HG03045 (cell line): ENCODE results near the gene TMC1.
"Not testable (repeated sequence)": the region's sequence is repeated elsewhere in the genome, so short reads cannot be mapped to it uniquely, and the experiment has no call there.

ENCODE experiments used
- ATAC-seq: cut with Tn5 transposase; IDR thresholded peaks from one replicate; pipeline ENCODE4 v1.9.1; 2021; ENCODE audit warnings: mild to moderate bottlenecking, moderate library complexity; ENCODE audit not compliant: unreplicated experiment

Gene TMC1

DNA sequence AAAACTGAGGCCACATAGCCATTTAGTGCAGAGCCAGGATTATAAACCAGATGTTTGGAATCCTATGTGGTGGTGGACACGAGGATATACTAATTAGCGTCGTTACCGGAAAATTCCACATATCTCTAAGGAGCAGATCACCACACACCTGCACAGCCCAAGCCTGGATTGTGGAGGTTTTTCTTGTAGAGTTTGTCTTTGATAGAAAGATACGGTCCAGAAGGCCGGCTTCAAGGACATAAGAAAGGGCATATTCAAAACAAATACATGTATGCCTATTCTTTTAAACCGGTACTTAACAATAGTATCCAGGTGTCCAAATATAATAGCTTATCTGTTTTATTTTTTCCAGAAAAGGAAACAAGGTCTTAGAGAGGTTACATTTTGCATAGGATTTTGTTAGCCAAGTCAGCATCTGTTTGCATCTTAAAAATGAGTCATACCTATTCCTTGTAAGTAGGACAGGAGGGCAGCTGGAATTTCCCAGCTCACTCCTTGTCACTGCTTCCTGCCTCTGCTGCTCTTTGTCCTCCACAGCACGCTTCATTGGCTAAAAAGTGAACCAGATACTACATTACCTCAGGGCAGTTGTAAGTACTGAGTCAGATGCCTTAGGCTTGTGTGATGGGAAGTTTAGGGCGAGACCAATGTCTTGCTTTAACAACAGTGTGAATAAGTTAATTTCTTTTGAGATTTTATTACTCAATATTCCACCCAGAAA is 3.6 kb downstream of the TMC1 start:
- ATAC-seq: peak; percentile 54

DNA sequence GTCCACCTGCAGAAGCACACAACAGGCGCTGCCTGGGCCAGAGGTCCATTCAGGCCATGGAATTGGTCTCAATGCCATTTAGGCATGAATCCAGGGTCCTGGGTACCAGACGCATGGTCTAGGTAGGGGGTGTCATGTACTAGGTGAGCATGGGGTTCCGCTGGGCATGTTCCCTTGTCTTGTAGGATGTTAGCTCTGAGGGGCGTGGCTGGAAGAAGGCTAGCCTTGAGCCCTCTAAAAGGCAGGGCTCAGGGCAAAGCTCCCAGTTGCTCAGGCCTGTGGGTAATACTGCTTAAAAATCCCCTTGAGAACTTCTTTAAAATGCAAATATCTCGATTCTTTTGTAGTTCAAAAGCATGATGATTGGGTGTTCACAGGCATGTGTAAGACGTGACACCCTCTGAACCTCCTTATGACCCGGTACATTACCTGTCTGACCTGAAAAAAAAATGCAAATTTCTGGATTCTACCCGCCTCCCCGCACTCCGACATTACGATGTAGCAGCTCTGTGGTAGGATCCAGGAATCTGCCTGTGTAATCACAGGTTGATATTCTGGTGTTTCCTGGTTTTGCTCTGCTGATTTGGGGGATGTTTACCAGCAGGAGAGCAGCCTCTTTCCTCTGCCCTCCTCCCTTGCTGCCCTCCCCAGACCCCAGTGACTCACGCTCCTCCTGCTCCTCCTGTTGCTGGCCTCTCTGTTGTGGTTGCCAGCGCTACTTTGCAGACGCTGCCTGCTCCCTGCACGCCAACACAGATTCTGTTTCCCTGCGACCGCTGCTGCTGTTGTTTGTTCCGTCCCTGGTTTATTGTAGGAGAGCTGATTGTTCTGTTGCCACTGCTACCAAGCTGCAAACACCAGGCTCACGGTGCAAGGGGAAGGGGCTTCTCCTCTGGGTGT is 5.7 kb downstream of the TMC1 start:
- ATAC-seq: peak; percentile 77

DNA sequence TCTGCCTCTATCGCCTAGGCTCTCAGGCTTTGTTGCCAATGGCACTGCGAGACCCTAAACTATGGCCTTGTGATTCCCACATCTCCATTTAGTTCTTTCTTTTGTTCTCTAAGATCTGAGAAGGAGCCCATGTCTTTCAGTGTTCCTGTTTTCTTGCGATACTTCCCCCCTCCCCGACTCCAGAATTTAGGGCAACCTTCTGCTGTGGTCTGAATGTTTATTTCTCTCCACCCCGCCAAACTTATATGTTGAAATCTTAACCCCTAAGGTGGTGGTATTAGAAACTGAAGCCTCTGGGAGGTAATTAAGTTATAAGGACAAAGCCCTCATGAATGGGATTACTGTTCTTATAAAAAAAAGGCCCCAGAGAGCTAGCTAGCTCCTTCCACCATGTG is 6.4 kb downstream of the TMC1 start:
- ATAC-seq: no peak

DNA sequence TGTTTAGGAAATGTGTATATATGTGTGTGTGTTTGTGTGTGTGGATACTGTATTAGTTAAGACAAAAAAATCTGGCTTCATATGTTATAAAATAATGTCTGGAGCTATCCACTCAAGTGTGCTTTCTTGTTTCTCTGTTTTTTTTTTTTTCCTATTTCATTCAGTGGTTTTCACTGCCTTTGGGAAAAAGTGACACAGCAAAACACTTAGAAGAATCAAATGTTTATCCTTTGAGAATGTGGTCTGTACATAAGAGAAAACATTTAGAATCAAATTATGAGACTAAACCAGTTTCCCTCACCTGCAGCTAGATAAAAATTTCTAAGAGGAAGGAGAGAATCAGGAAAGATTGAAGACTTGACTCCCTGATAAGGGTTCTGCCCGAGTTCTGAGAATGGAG is 8.1 kb downstream of the TMC1 start:
- ATAC-seq: no peak

DNA sequence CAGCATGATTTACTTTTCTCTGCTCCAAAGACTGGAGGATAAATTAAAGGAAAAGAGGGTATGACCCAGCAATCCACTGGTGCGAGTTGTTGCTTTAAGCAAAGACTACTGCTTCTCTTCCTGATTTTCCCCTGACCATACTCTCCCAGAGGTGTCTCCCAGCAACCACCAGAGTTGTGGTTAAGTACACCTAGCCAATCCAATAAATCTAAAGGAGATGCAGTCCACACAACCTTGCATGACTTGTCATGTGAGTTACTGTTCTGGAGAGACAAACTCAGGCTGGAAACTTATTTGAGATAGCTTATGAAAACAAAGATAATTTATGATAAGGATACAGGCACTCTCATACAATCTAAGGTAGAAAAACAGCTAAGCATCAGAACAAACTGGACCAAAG is 11.9 kb downstream of the TMC1 start:
- no peak for ATAC-seq

DNA sequence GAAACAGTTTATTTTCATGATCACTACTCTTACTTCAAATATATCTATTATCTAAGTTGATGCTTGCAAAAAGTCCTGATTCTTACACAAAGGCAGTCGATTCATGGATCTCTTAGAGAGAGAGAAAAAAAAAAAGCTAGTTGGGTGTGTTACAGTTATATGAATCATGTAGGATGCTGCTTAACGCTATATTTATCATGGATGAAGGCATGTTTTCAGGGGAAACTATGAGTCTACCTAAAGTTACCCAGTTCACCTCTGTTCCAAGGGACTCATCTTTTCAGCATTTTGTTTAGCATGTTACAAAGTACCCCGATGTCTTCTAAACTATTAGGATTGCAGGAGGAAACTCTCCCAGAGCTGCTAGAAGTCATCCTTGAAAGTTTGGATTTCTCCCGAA is 13.5 kb downstream of the TMC1 start:
- no peak for ATAC-seq

DNA sequence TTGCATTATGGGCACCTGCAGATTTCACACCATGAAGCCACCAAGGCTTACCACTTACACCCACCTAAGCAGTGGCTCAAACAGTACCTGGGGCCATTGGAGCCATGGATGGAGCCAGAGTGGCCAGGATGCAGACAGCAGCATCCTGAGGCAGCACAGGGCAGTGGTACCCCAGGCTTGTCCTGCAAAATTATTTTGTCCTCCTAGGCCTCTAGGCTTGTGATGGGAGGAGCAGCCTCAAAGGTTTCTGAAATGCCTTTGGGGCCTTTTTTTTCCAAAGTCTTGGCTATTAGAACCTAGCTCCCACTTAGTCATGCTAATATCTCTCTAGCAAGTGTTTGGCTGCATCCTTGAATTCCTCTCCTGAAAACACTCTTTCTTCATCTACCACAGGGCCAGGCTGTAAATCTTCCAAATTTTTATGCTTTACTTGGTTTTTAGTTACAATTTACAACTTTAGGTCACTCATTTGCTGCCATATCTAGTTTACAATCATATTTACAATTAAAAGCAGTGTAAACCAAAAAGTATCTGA is 15.7 kb downstream of the TMC1 start:
- ATAC-seq: no peak

DNA sequence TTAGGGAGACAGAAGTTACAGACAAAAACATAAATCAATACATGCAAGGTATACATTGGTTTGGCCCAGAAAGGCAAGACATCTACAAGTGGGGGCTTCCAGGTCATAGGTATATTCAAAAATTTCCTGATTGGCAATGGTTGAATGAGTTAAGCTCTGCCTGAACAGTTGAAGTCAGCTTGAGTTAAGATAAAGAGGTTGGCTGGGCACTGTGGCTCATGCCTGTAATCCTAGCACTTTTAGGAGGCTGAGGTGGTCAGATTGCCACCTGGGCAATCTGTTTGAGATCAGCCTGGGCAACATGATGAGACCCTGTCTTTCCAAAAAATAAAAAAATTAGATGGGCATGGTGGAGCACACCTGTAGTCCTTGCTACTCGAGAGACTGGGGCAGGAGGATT is 16.3 kb downstream of the TMC1 start:
- ATAC-seq: no peak

DNA sequence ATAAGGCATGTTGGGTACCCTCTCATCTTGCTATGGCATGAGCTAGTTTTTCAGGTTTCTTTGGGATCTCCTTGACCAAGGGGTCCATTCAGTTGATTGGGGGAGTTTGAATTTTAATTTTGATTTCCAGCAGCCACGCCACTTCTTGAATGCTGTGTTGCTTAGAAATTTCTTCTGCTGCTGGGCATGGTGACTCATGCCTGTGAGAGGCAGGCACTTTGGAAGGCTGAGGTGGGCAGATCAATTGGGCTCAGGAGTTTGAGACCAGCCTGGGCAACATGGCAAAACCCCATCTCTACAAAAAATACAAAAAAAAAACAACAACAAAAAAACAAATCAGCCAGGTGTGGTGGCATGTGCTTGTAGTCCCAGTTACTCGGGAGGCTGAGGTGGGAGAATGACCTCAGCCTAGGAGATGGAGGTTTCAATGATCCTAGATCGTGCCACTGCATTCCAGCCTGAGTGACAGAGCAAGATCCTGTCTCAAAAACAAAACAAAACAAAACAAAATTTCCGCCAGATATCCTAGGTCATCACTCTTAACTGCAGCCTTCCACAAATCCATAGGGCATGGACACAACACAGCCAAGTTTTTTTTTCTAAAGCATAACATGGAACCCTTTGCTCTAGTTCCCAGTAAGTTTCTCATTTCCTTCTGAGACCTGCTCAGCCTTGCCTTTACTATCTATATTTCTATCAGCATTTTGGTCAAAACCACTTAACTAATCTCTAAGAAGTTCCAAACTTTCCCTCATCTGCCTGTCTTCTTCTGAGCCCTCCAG is 17.7 kb downstream of the TMC1 start:
- no peak for ATAC-seq

DNA sequence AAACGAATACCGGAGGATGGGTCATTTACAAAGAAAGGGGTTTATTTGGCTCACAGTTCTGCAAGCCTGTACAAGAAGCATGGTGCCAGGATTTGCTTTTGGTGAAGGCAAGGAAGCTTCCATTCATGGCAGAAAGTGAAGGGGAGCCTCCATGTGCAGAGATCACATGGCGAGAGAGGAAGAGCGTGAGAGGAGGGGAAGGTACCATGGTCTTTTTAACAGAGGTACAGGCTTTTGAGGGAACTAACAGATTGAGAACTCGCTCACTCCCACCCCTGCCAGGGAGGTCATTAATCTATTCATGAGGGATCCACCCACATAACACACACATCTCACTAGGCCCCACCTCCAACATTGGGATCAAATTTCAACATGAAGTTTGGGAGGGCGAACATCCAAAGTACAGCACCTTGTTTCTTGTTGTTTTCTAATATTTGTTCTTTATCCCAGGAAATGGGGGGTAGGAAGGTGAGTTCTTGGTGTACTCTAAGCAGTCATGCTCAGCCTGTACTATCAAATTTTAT is 18.5 kb downstream of the TMC1 start:
- ATAC-seq: no peak

DNA sequence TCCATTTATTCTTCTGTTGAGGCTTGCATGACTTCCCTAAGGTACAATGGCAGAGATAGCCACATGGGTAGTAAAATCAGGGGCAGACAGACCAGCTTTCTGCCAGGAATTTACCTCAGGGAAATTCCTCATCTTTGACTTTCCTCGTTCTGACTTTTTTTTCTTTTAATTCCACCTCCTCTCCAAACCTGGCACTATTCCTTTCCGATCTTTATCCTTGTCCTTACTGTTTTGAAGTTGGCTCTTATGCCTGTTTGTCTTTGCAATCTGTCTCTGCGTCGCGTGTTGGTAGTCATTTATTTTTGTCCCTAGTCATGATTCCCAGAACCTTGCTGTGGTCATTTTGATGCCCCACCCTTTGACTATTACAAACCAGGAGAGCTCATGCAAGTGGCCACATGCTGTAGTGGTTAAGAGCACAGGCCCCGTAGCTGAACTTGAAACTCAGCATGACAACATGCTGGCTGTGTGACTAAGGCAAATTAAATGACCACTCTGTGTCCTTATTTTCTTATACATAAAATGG is 19.0 kb downstream of the TMC1 start:
- no peak for ATAC-seq

DNA sequence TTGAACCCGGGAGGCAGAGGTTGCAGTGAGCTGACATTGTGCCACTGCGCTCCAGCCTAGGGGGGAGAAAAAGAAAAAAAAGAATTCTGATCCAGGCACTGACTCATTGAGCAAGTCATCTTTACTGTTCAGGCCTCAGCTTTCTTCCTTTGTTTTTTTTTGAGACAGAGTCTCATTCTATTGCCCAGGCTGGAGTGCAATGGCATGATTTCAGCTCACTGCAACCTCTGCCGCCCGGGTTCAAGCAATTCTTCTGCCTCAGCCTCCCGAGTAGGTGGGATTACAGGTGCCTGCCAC is 21.1 kb downstream of the TMC1 start:
- ATAC-seq: not testable (repeated sequence)

DNA sequence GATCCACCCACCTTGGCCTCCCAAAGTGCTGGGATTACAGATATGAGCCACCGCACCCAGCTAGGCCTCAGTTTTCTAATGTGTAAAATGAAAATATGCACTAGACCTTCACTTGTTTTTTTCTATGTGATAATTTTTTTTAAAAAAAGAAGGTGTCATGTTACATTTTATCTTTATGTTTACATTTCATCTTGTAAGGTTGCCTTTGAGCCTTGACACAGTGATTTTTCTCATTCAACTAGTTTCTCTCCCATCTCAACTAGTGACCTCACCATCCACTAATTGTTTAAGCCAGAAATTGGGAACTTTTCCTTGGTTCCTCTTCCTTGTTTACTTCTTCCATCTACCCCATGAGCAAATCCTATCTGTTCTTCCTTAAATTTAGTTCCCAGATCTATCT is 21.5 kb downstream of the TMC1 start:
- ATAC-seq: no peak

DNA sequence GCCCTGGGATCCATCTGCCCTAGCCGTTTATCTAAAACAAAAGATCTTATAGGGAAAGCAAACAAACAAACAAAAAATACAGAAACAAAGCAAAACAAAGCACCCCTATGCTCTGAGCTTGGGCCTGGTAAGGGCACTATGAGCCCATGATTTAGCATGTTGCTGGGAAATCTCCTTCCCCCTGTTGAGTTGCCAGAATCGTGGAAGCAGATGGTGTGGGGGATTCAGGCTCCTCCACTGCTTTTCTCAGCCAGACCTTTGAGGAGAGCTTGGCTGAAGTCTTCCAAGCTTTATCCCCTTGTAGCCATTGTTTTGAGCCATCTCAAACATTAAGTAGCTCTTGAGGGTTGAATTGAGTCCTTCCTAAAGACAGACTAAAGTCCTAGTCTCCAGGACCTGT is 29.9 kb downstream of the TMC1 start:
- no peak for ATAC-seq

DNA sequence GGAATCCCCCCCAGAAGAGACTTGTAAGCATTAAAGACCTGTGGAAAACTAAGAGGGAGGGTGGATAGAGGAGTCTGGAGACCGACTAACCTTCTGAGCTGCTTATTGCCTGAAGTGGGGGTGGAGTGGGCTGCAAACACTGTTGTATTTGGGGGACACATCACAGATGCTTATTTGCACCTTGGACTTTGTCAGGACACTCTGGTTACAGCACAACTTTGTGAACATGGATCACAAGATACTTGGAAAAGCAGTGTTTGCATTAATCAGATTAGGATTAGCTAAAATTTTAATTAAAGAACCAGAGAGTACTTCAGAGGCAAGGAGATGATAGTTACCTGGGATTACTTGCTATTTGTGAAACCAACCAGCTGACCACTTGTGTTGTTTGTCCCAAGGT is 30.9 kb downstream of the TMC1 start:
- ATAC-seq: no peak

DNA sequence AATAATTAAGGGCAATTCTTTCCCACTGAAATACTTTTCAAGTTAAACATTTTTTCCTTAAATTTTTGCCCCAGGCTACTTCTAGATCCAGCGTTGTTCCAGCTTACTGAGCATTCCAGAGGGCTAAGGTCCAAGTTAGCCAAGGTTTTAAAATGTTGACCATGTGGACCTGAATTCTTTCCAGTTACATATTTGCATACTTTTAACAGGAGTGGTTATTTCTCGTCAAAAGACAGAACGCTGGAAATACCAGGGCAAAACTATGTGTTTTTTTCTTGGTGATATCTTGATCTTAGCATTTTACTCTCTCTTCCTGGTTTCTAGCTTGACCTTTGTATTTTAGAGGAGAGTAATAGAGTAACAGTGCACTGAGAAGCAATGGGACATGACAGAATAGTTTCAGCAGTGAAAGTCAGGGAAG is 32.8 kb downstream of the TMC1 start:
- ATAC-seq: no peak

DNA sequence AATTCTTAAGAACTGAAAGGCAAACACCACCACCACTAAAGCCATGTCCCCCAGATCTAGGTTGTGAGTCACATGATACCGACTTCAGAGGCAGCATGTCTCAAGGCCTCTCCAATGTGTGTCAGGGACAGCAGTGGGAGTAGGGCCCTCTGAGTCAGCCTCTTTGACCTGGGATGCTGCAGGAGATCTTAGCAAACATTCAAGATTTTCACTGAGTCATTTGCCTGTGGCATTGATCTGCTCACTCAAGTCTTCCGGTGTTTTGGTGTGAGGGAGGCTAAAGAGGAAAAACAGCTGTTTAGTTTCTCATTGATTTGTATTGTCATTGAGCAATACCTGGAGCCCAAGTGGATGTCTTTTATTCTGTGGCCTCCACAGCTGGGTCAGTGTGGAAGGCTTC is 36.1 kb downstream of the TMC1 start:
- ATAC-seq: no peak

DNA sequence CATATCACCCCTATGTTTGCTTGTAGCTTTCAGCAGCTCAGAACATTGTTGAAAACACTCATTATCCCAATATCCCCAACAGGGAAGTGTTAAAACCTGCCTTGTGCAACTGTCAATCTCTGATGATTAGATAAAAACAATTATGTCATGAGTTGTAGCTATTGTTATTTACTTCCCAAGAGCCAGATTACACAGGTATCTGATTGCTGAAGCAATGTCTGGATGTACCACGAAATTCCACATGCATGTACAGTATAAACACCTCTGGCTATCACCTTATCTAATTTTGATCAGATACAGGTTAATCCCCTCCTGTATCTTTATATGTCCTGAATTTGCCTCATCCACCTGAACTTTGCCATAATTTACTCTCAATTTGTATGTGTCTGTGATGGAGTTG is 38.7 kb downstream of the TMC1 start:
- ATAC-seq: no peak

DNA sequence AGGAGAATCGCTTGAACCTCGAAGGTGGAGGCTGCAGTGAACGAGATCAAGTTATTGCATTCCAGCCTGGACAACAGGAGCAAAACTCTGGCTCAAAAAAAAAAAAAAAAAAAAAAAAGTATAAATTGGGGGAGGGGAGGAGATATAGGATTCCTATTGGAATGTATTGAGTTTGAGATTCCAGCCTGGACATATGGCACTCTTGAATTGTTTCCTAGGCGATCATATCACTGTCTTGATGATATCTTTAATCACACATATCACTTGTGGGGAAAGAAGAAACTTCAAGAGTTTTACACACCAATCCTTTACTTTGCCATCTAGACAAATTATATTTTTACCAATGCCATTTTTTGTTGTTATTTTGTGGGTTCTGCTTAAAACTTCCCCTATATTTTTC is 42.4 kb downstream of the TMC1 start:
- no peak for ATAC-seq

DNA sequence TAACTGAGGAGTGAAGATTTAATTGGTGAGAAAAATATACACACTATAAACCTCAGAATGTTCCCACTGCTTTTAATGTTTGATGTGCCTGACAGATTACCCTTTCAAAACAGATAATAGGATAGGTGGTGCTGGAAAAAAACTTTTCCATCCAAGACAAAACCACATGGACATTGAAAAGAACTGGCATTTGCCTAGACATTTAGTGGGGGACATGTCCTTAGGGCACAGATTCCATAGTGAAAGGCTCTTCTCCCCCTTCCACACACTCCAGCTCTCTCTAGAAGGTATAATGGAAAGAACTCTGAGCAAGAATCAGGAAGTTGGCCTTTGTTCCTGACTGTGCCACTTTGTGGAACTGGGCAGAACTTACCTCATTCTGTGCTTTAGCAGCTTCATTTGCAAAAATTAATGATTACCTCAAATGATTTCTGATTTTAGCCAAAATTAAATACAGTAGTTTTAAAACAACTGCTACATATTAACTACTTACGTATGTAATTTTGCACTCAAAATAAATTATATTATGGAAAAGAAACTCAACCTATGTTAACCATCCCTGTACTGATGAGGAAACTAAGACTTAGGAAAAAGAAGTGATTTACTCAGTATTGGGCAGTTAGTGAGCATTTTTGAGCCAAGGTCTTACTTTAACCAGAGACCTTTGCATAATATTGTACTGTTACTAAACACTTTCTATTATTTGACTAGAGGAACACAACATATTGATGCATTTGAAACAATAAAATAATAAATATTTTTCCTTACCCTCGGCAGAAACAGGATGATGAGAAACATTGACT is 43.3 kb downstream of the TMC1 start:
- ATAC-seq: no peak
